HG03280 (cell line): ENCODE data around the gene TEX52.
A peak's percentile ranks its signal among the peaks of the same experiment; 100 is the strongest.

Source experiments
- ATAC-seq: cut with Tn5 transposase; IDR thresholded peaks from one replicate; pipeline ENCODE4 v1.9.1; 2021; ENCODE audit warnings: mild to moderate bottlenecking, moderate library complexity; ENCODE audit not compliant: unreplicated experiment

Gene TEX52

DNA sequence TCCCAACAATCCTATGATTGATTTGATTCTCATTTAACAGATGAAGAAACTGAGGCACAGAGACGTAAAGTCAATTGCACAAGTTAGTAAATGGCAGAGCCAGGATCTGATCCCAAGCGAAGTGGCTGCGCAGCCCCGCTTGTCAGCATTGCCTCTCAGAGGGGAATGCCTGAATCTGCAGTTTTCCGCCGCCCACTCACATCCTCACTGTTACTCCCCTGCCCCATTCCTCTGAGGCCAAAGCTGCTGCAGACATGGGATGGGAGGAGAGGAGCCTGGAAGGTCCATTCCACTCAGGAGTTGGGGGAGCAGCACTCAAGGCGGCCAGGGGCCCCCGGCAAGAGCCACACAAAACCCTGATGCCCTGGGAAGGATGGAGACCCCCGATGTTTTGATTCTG lies 23.0 kb downstream of the TEX52 start:
- no peak for ATAC-seq

DNA sequence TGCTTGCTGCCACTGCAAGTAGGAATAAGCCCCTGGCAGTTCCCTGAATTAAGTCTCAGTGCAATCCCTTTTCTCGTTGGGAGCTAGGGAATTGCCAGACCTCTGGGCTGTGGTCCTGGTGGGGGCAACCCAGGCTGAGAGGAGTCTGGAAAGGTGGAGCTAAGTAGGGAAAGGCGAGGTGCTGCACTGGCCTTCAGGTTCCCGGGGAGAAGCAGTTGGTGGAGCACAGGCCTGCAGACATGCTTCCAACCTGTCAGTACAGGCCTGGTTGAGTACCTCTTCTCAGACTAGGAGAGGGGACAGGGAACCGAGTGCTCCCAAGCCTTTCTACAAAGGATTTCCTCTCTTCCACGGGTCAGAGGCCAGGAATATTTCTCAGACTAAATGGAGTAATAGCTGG lies 23.5 kb downstream of the TEX52 start:
- no peak for ATAC-seq

DNA sequence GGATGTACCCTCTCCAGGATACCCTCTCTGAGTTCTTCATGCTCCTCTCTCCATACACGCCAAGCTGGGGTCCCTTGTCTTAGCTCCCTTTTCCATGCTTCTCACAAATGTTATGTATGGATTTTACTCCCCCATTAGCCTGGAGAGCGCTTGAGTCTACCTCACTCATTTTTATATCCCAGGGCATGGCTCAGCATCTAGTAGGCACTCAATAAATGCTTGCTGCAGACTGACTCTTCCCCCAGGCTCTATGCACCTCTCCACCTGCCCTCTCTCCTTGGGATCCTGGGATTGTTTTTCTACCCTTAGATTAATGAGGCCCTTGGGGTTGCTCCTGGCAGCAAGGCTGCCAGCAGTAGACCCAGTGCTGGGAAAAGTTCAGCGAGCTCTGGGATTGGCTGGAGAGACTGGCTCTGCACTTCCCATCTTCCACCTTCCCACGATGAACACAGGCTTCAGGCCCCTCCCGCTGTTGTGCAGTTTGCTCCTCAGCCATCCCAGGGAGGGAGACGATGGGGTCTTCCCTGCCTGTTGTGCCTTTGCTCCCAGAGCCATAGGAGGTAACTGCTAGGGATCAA lies 24.2 kb downstream of the TEX52 start:
- ATAC-seq = no peak

DNA sequence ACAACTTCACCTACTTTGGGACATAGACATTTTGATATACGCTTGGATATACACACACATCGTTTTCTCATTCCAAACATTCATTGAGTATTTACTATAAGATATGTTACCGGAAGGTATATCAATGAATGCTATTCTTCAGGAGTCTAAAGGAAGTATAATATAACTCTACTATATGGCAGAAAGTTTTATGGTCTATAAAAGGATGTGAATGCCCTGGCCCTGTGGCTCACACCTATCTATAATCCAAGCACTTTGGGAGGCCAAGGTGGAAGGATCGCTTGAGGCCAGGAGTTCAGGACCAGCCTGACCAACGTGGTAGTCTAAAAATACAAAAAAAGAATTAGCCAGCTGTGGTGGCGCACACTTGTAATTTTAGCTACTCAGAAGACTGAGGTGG lies 27.6 kb downstream of the TEX52 start:
- no peak for ATAC-seq

DNA sequence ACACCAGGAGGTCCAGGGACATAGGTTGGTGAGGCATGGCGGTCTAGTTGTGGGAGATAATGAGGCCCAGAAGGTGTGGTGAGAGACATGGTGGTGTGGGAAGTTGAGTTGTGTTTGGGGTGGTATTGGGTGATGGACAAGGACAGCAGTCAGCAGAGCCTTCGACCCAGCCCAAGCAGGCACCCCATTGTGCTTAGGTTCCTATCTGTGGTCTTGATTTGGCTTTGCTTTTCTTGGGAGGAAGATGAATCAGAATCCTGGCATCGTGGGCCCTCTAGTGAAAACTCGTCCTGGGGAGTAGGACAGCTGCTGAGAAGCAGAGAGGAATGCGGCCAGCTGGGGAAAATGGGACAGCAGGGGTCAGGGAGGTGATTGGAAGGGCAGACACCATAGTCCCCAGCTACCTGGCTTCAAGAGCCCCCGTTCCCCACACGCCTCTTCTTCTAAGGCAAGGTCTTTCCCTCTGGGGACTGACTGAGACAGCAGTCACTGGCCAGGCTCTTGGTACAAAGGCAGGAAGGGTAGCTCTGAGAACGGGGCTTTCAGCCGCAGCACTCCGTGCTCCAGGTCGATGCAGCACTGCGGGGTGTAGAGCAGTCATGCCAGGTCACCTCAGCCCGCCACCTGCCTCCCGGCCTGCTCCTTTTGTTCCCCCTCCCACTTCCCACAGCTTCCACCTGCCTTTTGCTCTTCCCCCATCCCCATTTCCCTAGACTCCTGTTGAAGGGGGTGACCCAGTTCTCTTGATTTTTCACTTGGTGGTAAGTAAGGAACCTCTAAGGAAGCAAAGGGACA lies 29.9 kb downstream of the TEX52 start:
- ATAC-seq = no peak

DNA sequence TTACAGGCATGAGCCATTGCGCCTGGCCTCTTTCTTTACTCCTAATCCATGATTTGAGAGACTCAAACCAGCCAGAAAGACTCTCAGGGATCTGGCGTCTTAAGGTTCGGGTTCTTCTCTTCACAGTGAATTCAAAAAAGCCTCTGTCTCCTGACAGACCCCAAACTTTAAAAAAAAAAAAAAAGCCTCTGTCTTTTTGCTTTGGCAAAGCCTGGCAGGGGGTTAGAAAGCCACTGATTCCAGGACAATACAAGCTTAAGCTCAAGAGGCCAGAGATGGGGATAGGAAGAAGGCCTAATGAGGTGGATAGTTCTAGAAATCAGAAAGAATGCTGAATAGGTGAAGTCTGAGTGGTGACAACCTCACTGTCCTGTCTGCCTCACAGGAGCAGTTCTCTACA lies 30.8 kb downstream of the TEX52 start:
- ATAC-seq = no peak

DNA sequence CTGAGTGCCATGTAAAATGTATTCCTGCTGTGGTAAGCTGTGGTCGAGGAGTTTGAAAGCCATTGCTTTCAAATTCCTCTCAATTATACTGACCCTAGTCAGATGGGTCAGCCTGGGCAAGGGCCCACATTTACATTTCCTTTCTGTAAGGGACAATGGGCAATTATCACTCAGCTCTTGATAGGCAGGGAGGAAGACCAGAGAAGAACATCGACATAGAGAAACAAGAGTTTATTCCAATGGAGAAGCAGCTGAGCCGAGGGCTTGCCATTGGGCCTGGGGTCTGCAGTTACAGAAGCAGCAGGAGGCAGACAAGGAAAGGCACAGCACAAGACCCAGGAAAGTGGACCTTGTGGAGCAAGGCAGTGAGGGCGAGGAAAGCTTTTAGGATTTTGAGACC lies 31.7 kb downstream of the TEX52 start:
- ATAC-seq = no peak

DNA sequence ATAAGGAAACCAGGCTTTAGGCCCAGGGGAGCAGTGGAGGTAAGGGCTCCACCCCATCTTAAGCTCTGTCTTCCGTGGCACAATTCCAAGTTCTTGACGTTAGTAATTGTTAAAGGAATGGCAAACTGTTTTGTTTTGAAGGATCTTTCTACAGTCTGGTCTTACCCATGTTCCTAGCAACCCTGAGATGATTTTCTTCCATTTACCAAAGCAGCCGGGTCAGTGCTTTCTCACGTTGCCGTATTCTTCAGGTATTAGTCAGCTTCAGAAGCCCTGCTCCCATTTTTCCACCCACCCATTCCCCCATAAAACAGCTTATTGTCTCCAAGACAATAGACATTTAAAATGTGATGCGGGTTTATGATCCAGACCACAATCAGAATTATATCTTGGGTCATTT lies 32.3 kb downstream of the TEX52 start:
- no peak for ATAC-seq

DNA sequence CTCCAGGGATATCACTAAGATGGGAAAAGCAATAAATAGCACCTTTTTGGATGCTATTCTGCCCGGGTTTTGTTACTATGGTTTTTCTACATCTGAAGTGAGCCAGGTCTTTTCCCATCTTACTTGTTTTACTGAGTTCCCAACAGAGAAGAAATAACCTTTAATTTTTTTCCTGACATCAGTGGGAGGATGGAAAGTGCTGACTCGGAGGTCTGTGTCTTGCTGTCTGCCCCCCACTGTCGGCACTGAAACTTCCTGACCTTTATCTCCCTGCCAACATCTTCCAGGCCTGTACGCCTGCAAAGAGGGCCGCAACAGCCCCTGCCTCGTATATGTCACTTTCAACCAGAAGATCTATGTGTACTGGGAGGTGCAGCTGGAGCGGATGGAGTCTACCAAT lies 33.4 kb downstream of the TEX52 start:
- ATAC-seq = no peak

DNA sequence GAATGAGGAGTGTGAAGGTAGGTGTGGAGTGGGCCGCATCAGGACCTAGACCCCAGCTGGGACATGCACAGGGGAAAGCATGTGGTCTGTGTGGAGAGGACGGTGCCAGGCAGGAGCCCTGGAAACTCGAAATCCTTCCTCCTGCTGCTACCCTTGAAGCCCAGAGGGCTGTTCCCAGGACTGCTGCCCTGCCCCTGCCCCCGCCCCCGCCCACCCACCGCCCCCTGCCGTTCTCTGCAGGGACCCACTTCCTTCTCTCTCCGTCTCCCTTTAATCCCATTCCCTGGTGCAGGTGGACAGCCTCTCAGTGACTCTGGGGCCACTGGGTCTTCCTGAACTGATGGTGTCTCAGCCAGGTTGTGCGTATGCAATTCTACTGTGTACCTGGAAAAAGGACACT lies 36.4 kb downstream of the TEX52 start:
- ATAC-seq = no peak

DNA sequence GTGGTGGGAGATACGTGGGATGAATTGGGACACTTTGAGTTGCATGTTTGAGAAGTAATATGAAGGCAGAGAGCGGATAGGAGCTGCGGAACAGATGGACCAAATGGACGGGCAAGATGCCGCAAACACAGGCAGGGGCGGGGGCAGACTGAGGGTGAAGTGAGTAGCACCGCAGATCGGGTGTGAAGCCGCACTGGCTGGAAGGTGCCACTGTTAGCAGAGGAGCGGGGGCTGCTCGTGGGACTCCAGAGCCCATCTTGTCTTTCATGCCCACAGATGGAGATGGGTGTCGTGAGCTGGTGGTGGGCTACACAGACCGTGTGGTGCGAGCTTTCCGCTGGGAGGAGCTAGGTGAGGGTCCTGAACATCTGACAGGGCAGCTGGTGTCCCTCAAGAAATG lies 37.0 kb downstream of the TEX52 start:
- ATAC-seq = no peak

DNA sequence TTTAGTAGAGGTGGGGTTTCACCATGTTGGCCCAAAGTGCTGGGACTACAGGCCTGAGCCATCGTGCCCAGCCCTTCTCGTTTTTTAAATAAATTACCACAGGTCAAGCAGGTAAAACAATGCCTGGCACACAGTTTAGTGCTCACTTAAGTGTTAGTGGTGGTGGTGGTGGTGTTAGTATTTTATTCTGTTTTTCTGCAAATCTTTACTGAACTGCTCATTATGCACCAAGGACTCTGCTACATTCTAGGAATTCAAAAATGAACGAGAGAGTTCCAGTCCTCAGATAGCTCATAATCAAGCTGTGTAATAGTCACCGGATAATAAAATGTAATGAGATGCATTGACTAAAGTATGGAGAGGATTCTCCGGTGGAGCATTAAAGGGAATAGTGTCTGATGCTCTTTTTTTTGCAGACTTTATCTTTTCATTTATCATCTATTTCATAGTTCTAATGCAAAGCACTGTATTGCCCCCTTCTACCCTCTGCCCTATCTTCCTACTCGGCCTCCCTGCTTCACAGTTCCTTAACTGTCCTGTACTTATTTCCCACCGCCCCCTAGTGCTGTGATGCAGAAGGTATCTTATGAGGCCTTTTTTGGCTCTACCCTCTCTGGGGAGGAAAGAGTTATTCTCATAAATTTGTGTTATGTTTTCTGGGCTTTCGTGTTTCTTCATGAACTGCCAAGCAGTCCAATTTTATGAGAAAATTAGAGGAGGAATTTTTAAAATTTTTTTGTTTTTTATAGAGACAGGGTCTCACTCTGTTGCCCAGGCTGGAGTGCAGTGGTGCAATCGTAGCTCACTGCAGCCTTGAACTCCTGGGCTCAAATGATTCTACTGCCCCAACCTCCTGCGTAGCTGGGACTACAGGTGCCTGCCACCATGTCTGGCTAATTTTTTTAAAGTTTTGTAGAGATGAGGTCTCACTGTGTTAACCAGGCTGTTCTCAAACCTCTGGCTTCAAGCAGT lies 43.3 kb downstream of the TEX52 start:
- no peak for ATAC-seq

DNA sequence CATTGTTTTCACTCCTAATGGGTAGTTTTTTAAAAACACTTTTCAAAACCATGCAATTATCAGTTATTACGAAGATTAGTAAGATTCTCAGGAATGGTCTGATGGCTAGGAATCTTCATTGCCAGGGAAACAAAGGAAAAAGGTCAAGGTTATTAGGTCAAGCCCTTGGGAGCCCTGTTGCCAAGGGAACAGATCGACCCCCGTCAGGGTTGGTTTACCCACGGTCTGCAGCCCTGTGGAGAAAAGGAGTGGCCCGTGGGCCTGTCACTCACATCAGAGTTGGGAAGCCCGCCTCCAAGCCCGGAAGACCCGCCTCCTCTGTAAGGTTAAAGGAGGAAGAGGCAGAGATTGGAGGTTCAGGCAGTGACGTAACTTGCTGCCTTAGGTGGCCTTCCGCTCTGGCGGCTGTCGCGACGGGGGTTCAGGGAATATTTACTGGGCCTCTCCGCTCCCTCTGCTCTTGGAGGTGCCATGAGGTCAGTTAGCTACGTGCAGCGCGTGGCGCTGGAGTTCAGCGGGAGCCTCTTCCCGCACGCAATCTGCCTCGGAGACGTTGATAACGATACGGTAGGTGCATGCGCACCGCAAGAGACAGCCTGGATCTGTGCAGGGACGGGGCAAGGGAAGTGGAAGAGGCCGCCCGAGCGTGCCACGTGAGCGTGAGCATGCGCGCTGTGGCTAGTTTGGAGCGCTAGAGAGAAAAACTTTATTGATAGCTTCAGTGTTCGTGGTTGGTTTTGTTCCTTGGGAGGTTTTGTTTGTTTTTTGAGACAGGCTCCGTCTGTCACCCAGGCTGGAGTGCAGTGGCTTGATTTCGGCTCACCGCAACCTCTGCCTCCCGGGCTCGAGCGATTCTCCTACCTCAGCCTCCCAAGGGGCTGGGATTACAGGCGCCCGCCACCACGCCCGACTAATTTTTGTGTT lies 44.3 kb downstream of the TEX52 start, which contains the start of gene ITFG2:
Gene ITFG2, plus strand, starts transcription at position 379 of the 924 bp plus-strand sequence. Its CDS starts 93 bp downstream, at position 472.
- ATAC-seq = peak; percentile 95

DNA sequence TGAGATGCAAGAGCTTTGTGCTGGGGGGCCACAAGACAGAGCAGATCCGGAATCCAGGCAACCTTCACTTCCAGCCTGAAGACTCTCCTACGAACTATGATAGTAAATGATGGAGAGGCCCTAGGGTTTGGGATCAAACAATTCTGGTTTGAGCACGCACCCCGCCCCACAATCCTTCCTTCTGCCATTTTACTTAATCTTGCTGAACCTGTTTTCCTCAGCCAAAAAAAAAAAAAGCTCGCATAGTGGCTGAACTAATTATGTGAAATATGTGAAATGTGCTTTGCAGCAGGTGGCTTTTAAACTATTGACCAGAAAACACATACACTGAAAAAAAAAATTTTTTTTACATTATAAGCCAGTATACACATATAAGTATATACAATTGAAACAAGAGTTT lies 45.0 kb downstream of the TEX52 start:
- ATAC-seq = no peak

DNA sequence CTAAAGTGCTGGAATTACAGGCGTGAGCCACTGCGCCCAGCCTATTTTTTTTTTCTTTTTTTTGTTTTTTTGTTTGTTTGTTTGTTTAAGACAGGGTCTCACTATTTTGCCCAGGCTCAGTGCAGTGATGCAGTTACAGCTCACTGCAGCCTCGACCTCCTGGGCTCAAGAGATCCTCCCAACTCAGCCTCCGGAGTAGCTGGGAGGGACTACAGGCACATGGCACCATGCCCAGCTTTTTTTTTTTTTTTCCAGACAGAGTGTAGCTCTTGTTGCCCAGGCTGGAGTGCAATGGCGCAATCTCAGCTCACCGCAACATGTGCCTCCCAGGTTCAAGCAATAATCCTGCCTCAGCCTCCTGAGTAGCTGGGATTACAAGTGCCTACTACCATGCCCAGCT lies 50.1 kb downstream of the TEX52 start:
- no peak for ATAC-seq

DNA sequence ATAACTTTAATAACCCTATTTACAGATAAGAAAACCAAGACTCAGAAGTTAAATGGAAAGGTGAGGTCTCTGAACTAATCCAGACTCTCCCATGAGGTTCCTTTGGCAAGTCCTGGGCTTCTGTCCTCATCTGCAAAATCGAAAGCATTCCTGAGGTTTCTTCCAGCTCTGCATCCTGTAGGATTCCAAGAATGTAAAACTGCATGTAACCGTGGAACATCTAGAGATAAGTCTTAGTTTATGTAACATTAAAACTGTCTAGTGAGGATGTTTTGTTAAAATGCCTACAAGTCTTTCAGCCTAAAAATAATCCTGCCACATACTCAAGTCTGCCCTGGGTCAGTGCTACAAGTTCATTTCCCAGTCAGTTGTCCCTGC lies 51.7 kb downstream of the TEX52 start:
- no peak for ATAC-seq

DNA sequence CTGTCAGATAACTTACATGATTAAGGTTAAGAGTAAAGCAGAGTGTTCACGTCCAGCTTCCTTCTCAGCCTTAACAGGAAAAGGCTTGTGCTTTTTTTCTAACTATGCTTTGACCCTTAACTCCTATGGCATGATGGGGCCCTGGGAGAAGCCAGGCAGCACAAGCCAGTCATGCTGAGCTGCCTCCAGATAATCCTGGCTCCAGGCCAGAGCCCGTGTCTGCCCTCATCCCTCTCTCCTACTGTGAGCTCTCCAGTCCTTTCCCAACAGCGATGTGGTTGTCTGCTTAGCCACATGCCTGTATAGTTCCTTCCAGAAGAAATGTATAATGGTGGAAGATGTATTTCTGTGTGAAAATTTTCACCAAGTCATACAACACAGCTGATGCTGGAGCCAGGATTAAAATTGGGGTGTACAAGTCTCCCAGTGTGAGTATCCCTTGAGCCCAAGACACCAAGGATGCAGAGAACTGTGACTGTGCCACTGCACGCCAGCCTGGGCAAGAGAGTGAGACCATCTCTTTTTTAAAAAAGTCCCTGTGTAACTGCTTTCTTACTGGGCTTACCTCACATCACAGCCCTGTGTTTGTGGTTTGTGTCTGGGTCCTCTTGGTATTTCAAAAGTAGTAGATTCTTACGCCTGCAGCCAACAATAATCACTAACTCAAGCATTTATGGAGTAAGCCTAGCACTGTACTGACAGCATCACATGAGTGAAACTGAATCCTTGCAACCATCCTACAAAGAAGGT lies 52.3 kb downstream of the TEX52 start:
- no peak for ATAC-seq

DNA sequence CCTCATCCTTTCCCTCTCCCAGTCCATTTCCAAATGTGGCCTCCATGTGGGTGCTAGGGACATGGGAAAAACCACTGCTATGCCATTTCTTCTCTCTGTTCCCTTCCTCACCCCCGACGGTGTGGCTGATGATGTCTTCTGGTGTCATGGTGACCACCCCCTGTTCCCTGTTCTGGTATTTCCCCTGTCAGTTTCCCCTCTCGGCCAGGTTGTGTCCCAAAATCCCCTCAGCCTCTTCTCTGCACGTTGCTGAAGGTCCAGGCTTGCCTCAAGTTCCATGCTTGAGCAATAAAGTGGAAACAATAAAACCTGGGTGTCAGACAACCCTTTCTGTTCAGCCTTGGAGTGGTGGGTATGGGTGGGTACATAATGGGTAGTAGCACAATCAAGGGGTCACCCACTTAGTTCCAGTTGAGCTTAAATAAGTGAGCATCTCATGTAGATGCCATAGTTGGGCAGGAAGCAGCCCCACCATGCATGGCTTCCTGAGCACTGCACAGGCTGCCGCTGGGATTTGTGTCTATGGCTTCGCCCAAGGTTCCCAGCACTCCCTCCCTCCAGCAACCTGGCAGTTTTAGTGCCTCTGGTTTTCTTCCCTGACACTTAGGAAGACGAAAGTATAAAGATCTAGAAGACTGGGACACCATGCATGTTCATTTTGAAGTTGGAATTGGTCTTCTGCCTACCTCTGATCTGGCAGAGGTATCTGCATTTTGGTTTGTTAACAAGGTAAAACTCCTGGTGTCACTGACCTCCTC lies 53.0 kb downstream of the TEX52 start:
- ATAC-seq = no peak
